ENCODE data around the gene TMPRSS4. TPM values are rescaled to one million over a fixed set of nuclear protein-coding genes. Genes with fewer than 3 reads are reported as not detected.

The TMPRSS4 gene
- total RNA-seq, 1 experiment from 2014 or later, result 1.5 TPM

- ATAC-seq, result no peak
- H3K27me3 ChIP-seq (ENCODE audit: insufficient read depth, low read length), result no peaks in the 10 kb centered on the region
- DNase-seq (ENCODE audit: low read depth, low spot score), result no peak
- H3K4me1 ChIP-seq (ENCODE audit: control insufficient read depth in 1 of 2, insufficient read depth in 2 of 2, low read length in 2 of 2), result no peaks in the 10 kb centered on the region
- H3K9ac ChIP-seq (ENCODE audit: low read length), result no peak overlapping the region
- no peak overlapping the region for H3K4me3 ChIP-seq (replicated peaks in 1 of 2; ENCODE audit: low read depth in 1 of 2, low read length in 2 of 2)
- POLR2A ChIA-PET, result no interaction called here
- H3K79me2 ChIP-seq (ENCODE audit: insufficient read depth, low read length), result no peaks in the 10 kb centered on the region
- CTCF ChIA-PET, result no interaction called here
- no peak for TF ChIP-seq CBX3 (IDR thresholded peaks at IDR 0.05; ENCODE audit: low read depth)
- no peak for TF ChIP-seq FOSL1 (IDR thresholded peaks at IDR 0.05; ENCODE audit: low read depth)
- no peak for TF ChIP-seq SRF (IDR thresholded peaks at IDR 0.05; ENCODE audit: low read depth)
- no peak for TF ChIP-seq CEBPB (IDR thresholded peaks at IDR 0.05; ENCODE audit: low read depth)
- TF ChIP-seq ATF3 (IDR thresholded peaks at IDR 0.05), result no peak
- no peak for TF ChIP-seq RAD21 (IDR thresholded peaks at IDR 0.05; ENCODE audit: low read depth)
- TF ChIP-seq, protein P1, sequence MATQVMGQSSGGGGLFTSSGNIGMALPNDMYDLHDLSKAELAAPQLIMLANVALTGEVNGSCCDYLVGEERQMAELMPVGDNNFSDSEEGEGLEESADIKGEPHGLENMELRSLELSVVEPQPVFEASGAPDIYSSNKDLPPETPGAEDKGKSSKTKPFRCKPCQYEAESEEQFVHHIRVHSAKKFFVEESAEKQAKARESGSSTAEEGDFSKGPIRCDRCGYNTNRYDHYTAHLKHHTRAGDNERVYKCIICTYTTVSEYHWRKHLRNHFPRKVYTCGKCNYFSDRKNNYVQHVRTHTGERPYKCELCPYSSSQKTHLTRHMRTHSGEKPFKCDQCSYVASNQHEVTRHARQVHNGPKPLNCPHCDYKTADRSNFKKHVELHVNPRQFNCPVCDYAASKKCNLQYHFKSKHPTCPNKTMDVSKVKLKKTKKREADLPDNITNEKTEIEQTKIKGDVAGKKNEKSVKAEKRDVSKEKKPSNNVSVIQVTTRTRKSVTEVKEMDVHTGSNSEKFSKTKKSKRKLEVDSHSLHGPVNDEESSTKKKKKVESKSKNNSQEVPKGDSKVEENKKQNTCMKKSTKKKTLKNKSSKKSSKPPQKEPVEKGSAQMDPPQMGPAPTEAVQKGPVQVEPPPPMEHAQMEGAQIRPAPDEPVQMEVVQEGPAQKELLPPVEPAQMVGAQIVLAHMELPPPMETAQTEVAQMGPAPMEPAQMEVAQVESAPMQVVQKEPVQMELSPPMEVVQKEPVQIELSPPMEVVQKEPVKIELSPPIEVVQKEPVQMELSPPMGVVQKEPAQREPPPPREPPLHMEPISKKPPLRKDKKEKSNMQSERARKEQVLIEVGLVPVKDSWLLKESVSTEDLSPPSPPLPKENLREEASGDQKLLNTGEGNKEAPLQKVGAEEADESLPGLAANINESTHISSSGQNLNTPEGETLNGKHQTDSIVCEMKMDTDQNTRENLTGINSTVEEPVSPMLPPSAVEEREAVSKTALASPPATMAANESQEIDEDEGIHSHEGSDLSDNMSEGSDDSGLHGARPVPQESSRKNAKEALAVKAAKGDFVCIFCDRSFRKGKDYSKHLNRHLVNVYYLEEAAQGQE (IDR thresholded peaks at IDR 0.05; ENCODE audit: low read depth), result no peak
- TF ChIP-seq CTCF (IDR thresholded peaks at IDR 0.05 in 2 of 3, conservative IDR thresholded peaks at IDR 0.05 in 1 of 3; ENCODE audit: borderline replicate concordance in 1 of 3, insufficient read depth in 1 of 3, low read depth in 2 of 3, low read length in 2 of 3), result no peak
- TF ChIP-seq ZFX (IDR thresholded peaks at IDR 0.05), result no peak
- TF ChIP-seq ZNF274 (IDR thresholded peaks at IDR 0.05; ENCODE audit: low read depth, low read length), result no peak
- no peak for TF ChIP-seq JUND (IDR thresholded peaks at IDR 0.05)
- no peak for TF ChIP-seq EZH2 (IDR thresholded peaks at IDR 0.05)
- H3K9me2 ChIP-seq (ENCODE audit: insufficient read depth), result no peaks in the 10 kb centered on the region
- H3K4me2 ChIP-seq (ENCODE audit: low read length), result no peak overlapping the region
- intact Hi-C loops (cut with micrococcal nuclease), result no loop called here
- no peaks in the 10 kb centered on the region for H3K36me3 ChIP-seq (ENCODE audit: control insufficient read depth in 1 of 2, insufficient read depth in 2 of 2, low read length in 2 of 2)
- no TSS peak for BruUV-seq (replicated peaks)
- RAD21 ChIA-PET (ENCODE audit: low non-redundant PET in 1 of 2, low total read pairs in 2 of 2, uncharacterized antibody in 2 of 2, unreplicated experiment in 2 of 2), result no interaction called here
- no peak overlapping the region for H3K27ac ChIP-seq (ENCODE audit: low read depth, low read length)
- H3K9me3 ChIP-seq (ENCODE audit: control insufficient read depth in 1 of 2, insufficient read depth in 1 of 2, low read depth in 1 of 2, low read length in 2 of 2), result no peaks in the 10 kb centered on the region
- H2AFZ ChIP-seq (ENCODE audit: low read depth, low read length, poor library complexity, severe bottlenecking), result no peak overlapping the region
- H4K20me1 ChIP-seq (ENCODE audit: insufficient read depth), result no peaks in the 10 kb centered on the region
Measured at GRCh38 chr11:118133816-118134215, 56.9 kb downstream of the TMPRSS4 start.

Data from HCT116 (cell line).